ENCODE measurements around the gene DUSP19.

- TF ChIP-seq CTCF (IDR thresholded peaks at IDR 0.05) (no peak), POLR2A (IDR thresholded peaks at IDR 0.05) (no peak), POLR2AphosphoS5 (IDR thresholded peaks at IDR 0.05; ENCODE audit: insufficient read depth in 1 of 2, low read depth in 1 of 2) (no peak)
Observed at GRCh38 chr2:183124957-183125255, 46.4 kb downstream of the DUSP19 start.
